ENCODE measurements around the gene HELZ2. TPM values are rescaled to one million over a fixed set of nuclear protein-coding genes. Genes with fewer than 3 reads are reported as not detected.

Gene HELZ2
- polyA plus RNA-seq, 1 of the 3 experiments (the other 2 are of a cell fraction): 7.6 TPM

- Histone ChIP-seq H3K27me3 (ENCODE audit: insufficient read depth) (no peaks in the 10 kb centered on the region), H3K4me3 (ENCODE audit: low read depth in 2 of 2, low read length in 1 of 2) (no peak overlapping the region), H3K27ac (ENCODE audit: low read depth in 2 of 2, low read length in 1 of 2) (no peak overlapping the region), H3K36me3 (replicated peaks in 1 of 2; ENCODE audit: control insufficient read depth in 1 of 2, insufficient read depth in 2 of 2, low read length in 1 of 2) (peaks cover 0 to 29% of the 10 kb centered on the region in 2 experiments), H3K9ac (no peak overlapping the region), H3K9me2 (no peaks in the 10 kb centered on the region), H4K20me1 (ENCODE audit: insufficient read depth) (no peaks in the 10 kb centered on the region), H3K4me2 (no peak overlapping the region), H2AFZ (ENCODE audit: low read depth) (no peak overlapping the region), H3K79me2 (ENCODE audit: insufficient read depth) (no peaks in the 10 kb centered on the region), H3K9me3 (no peaks in the 10 kb centered on the region), H3K4me1 (ENCODE audit: control insufficient read depth in 1 of 2, insufficient read depth in 2 of 2, low read depth in 1 of 2, low read length in 1 of 2) (no peaks in the 10 kb centered on the region), H3F3A (replicated peaks; ENCODE audit: insufficient read depth) (no peaks in the 10 kb centered on the region)
- no peak for DNase-seq
- TF ChIP-seq RCOR1 (IDR thresholded peaks at IDR 0.05; ENCODE audit: low read length) (no peak), FOXJ3 (CRISPR knock-in tag; IDR thresholded peaks at IDR 0.05) (no peak), EZH2phosphoT487 (IDR thresholded peaks at IDR 0.05; ENCODE audit: borderline replicate concordance, low read depth) (no peak), GABPA (IDR thresholded peaks at IDR 0.05; ENCODE audit: low read depth) (no peak)
- CTCF ChIA-PET: interaction anchor here (0.8 to 3.6 kb wide), 2 partner anchors 30 to 71 kb away, joined by 3 to 12 read pairs; partner anchors contain the start of gene PTK6
- 88% methylated on average over 21 of the region's 37 CpGs for WGBS (ENCODE audit: low lambda C conversion rate)
- POLR2A ChIA-PET: no interaction called here
Observed at GRCh38 chr20:63567386-63568169, 6.5 kb downstream of the HELZ2 start.

GRCh38 chr20:63567136-63567385 lies 7.0 kb downstream of the HELZ2 start:
- Histone ChIP-seq H3K36me3 (replicated peaks in 1 of 2; ENCODE audit: control insufficient read depth in 1 of 2, insufficient read depth in 2 of 2, low read length in 1 of 2) (peaks cover 0 to 28% of the 10 kb centered on the region in 2 experiments), H3K27me3 (ENCODE audit: insufficient read depth) (no peaks in the 10 kb centered on the region), H3K9ac (no peak overlapping the region), H2AFZ (ENCODE audit: low read depth) (no peak overlapping the region), H3K9me2 (no peaks in the 10 kb centered on the region), H4K20me1 (ENCODE audit: insufficient read depth) (no peaks in the 10 kb centered on the region), H3K4me1 (ENCODE audit: control insufficient read depth in 1 of 2, insufficient read depth in 2 of 2, low read depth in 1 of 2, low read length in 1 of 2) (no peaks in the 10 kb centered on the region), H3F3A (replicated peaks; ENCODE audit: insufficient read depth) (no peaks in the 10 kb centered on the region), H3K4me3 (ENCODE audit: low read depth in 2 of 2, low read length in 1 of 2) (no peak overlapping the region), H3K4me2 (no peak overlapping the region), H3K27ac (ENCODE audit: low read depth in 2 of 2, low read length in 1 of 2) (no peak overlapping the region), H3K79me2 (ENCODE audit: insufficient read depth) (no peaks in the 10 kb centered on the region), H3K9me3 (no peaks in the 10 kb centered on the region)
- ChIA-PET CTCF (interaction anchor here (0.8 to 3.6 kb wide), 2 partner anchors 29 to 71 kb away, joined by 3 to 12 read pairs; partner anchors contain the start of gene PTK6), POLR2A (no interaction called here)
- 93% methylated on average over 17 of the region's 22 CpGs for WGBS (ENCODE audit: low lambda C conversion rate)
- TF ChIP-seq USF1 (IDR thresholded peaks at IDR 0.05; ENCODE audit: borderline replicate concordance, low read depth) (no peak), NFIC (IDR thresholded peaks at IDR 0.05; ENCODE audit: borderline replicate concordance) (no peak), YY1 (IDR thresholded peaks at IDR 0.05; ENCODE audit: low read depth) (no peak), EP300 (IDR thresholded peaks at IDR 0.05; ENCODE audit: borderline replicate concordance in 1 of 2, low read depth in 1 of 2, low read length in 1 of 2) (no peak), ZBTB33 (IDR thresholded peaks at IDR 0.05; ENCODE audit: borderline replicate concordance, low read depth) (no peak), USF2 (IDR thresholded peaks at IDR 0.05; ENCODE audit: borderline replicate concordance, low read depth, low read length) (no peak), RAD21 (IDR thresholded peaks at IDR 0.05; ENCODE audit: low read length) (no peak), CTCF (IDR thresholded peaks at IDR 0.05) (no peak)
- DNase-seq: no peak

All from SK-N-SH (cell line).